Inflammatory macrophage treated with lipopolysaccharide for 4 hours (primary cell): ENCODE results near the gene ATP4A.

Source experiments
- DNase-seq: peaks from one replicate; pipeline ENCODE4 v3.0.0-alpha.2; 2020

ATP4A gene

DNA sequence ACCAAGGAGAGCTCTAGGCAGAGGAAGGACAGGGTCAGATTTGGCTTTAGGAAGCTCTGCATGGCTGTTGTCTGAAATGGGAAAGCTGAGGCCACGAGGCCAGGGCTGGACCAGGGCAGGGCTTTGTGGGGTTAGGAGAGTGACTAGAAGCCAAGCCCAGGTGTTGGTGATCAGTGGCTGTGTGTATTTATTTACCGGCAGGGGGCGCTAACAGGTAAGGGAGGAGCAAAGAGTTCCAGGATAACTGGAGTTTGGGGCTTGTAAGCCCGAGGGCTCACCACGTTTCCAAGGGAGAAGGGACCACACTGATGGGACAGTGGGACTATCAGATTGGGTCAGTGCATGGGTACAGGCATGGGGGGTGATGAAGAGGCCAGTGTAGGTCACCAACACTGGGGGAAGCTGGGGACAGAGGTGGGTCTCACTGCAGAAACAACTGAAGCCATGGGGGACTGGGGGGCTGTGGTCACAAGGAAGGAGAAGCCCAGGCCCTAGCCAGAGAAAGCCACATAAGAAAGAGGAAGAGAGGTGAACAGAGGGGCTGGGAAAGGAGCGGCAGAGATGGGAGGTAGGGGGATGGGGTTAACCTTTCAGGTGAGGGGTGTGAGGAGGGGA, 14.2 kb downstream of the ATP4A start:
- peak; percentile 65 for DNase-seq

DNA sequence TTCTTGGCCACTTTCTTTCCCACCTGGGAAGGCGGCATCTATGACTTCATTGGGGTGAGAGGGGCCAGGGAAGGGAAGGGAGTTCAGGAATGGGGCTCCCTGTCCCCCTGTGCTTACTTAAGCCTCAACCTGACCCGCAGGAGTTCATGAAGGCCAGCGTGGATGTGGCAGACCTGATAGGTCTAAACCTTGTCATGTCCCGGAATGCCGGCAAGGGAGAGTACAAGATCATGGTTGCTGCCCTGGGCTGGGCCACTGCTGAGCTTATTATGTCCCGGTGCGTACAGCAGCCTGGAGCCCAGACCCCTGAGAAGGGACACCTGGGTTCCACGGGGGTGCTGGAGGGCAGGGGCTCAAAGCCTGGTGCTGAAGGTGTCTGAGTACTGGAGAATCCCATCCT, 16.9 kb downstream of the ATP4A start:
- no peak for DNase-seq

DNA sequence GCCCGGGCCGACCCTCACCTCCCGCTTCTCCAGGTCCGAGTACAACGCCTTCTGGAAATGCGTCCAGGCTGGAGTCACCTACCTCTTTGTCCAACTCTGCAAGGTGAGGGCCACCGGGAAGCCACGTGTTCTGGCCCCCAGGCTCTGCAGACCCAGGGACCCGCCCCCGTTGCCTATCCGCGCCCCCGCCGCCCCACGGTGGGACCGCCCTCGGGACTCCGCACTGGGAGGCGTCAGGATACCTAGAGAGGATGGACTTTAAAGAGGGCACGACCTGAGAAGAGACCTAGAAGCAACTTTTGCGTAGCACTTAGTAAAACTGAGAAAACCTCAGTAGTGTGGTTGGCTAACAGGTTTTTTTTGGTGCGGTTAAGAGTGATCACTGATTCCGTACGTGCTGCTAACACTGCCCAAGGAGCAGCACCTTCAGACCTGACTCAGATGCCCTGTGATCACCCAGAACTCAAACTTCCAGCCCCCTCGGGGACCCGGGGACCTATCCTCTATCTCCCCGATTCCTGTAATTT, 17.5 kb downstream of the ATP4A start:
- no peak for DNase-seq

DNA sequence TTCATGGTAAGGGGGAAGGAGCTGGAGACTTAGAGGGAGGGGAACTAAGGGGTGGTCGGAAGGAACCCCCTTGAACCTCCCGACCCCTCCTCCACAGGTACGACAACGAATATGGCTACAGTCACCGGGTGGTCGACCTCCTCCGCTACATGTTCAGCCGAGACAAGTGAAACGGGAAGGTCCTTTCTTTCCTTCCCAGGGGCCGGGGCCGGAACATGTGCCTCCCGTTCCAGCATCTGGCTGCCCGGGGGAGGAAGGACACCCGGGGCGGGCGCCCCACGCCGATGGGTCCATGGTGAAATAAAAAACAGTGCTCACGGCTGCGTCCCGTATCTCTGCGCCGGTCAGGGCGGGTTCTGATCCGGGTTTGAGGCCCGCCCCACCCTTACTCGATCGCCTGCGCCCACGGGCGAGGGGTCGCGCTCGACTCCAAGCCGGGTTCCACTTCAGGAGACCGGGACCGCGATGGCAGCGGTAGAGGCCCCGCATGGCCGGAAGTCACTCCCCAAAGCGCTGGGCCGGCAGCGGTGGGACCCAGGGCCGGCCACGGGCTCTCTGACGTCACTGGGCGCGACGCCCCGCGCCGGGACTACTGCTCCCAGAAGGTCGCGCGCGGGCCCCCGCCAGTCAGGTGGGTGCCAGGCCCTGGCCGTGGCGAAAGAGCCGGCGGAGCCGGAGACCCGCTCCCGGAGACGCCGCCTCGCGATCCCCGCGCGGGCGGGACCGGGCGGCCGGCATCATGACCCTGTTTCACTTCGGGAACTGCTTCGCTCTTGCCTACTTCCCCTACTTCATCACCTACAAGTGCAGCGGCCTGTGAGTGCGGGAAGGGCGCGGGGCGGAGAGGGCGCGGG, 18.2 kb downstream of the ATP4A start, which contains the start of gene TMEM147:
Gene TMEM147 (plus strand): TSS at position 626 of the 854 bp plus-strand sequence. CDS start 114 bp downstream, at position 740.
- peak; percentile 85 for DNase-seq

DNA sequence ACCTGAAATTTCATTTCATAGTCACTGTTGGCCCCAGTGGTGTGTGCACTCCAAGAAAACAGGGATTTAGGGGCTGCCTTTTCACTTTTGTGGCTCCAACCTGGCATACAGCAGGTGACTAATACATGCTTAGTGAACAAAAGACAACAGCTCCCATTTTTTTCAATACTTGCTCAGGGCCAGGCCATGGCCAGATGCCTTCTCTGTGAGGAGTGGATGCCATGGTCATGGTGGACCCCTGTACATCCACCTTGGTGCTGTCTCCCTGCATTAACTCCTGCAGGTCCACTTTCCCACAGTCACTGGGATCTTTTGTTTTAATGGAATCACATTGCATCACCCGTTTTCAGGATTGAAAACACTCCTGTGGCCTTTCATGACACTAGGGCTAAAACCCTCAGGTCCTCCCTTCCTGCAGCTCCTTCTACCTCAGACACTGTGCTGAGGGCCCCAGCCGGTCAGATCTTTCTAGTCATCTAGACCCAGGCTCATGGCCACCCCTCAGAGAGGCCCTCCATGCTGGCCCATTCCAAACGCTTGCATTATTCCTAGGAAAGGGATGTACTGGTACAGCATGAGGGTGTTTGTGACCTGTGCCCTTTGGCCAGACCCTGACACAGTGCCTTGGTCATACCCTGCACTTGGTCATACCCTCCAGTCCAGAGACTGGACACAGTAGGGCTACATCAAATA, 19.2 kb downstream of the ATP4A start:
- DNase-seq: no peak

DNA sequence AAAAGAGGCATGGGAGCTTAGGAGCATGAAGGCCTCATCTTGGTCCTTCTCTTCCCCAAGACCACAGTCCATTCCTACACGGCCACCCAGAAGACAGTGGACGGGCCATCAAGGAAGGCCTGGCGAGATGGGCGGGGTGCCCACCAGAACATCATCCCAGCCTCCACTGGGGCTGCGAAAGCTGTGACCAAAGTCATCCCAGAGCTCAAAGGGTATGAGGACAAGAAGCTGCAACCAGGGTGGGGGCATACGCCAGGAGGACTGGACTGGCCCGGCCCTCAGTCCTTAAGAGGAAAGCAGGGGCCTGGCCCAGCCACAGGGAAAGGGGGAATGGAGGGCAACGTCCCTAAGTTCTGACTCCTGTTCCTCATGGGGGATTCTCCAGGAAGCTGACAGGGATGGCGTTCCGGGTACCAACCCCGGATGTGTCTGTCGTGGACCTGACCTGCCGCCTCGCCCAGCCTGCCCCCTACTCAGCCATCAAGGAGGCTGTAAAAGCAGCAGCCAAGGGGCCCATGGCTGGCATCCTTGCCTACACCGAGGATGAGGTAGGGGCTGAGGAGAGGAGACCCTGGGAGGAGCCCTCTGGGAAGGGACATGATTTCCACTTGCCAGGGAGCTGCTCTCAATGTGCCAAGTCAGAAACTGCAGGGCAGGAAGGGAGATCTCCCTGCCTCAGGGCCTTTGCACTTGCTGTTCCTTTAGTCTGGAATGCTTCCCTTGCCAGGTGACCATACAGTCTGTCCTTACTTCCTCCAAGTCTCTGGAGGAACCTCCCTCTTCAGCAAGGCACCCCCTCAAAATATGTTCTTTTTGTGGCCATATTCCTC, 20.0 kb downstream of the ATP4A start:
- no peak for DNase-seq

DNA sequence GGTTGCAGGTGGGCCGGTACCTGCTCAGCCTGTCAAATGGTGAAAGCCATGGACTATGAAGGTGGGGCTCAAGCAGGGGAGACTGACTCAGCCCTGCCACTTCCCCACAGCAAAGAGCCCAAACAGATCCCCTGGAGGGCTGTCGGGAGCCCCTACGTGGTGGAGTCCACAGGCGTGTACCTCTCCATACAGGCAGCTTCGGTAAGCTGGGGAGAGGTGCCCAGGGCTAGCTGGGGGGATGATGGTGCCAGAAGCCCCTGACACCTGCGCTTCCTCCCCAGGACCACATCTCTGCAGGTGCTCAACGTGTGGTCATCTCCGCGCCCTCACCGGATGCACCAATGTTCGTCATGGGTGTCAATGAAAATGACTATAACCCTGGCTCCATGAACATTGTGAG, 21.2 kb downstream of the ATP4A start:
- DNase-seq: no peak

DNA sequence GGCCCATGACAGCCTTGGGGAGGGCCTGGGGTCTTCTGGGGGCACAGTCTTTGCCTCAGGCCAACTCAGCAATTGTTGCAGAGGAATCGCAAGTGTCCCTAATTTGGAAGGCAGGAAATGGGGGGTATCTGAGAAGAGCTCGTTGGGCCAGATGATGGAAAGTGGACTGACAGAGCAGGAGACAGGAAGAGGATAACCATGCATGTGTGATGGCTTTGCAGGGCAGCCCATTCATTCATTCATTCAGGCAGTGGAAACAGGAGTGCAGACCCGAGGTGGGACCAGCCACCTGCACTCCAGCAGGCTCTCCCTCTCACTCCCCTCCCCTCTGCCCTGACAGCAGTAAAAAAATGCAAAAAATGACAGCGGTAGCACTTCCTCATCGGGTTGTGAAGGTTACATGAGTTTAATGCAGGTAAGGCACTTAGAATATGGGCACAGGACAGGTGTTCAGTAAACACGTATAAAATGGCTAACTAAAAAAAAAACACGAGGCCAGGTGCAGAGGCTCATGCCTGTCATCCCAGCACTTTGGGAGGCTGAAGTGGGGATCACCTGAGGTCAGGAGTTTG, 23.0 kb downstream of the ATP4A start:
- DNase-seq: no peak

DNA sequence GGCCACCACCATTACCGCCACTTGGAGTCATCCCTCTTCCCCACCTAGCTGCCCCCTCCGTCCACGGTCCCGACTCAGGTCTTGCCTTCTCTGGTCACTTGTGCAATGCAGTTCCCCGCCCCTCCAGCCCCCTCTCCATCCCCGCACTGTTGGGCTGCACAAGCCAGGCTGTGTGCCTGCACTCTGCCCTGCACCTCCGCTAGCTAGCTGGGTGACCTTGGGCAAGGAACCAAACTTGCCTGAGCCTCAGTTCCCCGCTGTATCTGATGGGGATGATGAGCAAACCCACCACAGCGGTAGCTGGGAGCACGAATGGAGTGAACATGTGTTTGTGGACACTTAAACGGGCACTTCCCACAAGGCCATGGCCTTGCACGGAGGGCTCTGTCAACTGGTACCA, 23.6 kb downstream of the ATP4A start:
- no peak for DNase-seq

DNA sequence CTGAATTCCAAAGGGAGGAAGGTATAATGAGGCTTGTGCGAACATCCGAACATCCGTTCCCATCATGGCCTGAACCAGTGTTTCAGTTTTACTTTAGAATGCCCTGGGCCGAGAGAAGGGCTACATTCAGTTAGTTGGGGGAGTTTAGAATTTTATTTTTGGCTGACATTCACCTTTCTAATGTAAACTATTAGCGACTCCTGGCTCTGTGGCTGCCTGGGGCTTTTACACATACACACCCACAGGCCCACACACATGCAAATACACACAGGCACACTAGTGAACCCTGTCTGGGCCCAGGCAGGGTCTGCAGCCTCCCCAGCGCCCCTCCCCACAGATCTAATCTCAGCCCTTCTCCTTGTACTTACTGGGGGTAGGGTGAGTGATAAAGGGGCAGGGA, 24.1 kb downstream of the ATP4A start:
- no peak for DNase-seq

DNA sequence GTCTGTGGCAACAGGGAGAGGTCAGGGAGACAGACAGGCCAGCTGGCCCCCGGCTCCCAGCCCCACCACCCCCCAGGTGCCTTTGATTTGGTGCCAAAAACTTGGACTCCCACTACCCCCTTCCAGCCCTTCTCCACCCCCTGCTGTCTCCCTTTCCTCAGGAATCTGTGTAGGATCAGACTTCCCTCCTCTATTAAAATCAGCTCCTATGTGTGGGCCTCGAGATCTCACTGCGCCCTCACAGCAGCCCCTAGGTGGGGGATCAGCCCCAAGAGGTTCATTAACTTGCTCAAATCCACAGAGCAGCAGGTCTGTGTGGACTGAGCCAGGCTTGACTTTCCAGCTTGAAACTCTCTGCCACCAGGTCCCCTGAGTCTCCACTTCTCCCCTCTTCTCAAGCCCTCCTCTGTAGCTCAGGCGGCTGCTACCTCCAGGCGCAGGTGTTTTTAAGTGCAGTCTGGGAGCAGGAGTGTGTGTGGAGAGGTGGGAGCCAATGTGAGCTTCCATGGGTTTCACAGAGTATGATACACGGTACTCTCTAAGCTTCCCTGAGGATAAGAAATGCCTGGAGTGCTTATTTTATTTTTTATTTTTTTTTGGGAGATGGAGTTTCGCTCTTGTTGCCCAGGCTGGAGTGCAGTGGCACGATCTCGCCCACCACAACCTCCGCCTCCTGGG, 28.5 kb downstream of the ATP4A start:
- DNase-seq: no peak

DNA sequence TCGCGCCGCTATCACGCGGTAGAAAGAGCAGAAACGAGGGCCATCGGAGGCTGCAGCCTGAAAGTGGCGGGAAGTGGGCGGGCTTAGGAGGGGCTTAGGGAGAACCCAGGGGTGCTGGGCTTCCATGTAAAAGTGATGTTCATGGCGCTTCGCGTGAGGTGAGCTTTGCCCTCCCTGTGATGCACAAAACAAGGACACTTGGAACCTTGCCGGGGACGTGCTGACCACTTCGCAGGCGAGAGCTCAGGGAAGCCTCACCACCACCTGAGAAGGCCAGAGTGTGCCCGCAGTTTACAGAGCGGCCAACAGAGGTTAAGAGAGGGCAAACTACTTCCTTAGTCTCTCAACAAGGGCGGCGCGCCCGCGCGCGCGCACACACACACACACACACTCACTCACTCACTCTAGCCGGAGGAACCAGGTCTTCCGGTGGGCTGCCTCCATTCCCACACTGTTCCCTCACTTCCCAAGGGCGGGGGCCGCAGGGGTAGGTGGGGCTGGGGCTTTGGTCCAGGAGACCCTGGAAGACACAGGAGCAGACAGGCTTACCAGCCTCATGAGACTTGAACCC, 29.6 kb downstream of the ATP4A start:
- peak; percentile 19 for DNase-seq

DNA sequence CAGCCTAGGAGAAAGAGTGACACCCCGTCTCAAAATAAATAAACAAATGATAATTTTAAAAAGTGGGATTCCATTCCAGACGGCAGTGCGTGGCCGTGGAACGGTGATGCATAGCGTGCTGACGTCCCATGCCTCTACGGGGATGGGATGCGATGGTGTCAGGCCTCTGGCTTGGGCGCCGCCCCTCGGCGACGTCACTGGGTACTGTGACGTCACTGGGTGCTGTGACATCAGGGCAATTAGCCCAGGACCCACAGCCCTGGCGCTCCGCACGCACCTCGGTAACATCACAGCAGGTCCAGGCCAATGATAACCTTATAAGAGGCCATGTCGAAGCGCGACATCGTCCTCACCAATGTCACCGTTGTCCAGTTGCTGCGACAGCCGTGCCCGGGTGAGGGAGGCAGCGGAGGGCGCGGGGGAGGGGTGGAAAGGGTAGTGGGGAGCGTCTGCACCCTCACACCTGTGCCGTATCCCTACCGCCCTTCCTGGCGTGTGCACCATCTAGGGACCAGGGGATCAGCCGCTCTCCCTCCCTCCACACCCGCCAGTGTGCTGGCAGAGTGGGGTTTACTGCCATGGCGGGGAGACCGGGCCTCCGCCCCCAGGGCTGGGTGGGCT, 30.1 kb downstream of the ATP4A start, which contains the start of gene GAPDHS:
Gene GAPDHS (plus strand): TSS at position 256 of the 621 bp plus-strand sequence. CDS start 72 bp downstream, at position 328.
- no peak for DNase-seq

DNA sequence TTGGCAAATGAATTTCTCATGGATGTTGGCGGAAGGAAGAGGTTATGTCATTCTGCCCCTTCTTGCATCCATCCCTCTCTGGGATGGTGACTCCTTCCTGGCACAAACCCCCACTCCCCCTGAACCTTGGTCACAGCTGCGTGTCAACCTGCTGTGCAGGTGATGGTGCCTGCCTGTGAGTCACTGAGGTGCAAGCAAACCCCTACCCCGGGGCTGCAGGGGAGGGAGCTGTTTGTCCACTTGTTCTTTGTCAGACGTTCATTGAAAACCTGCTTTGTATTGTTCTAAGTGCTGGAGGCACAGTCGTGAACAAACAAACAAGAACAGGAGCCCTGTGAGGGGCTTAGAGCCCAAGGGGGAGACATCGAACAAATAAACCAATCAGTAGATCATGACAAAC, 32.2 kb downstream of the ATP4A start:
- no peak for DNase-seq

DNA sequence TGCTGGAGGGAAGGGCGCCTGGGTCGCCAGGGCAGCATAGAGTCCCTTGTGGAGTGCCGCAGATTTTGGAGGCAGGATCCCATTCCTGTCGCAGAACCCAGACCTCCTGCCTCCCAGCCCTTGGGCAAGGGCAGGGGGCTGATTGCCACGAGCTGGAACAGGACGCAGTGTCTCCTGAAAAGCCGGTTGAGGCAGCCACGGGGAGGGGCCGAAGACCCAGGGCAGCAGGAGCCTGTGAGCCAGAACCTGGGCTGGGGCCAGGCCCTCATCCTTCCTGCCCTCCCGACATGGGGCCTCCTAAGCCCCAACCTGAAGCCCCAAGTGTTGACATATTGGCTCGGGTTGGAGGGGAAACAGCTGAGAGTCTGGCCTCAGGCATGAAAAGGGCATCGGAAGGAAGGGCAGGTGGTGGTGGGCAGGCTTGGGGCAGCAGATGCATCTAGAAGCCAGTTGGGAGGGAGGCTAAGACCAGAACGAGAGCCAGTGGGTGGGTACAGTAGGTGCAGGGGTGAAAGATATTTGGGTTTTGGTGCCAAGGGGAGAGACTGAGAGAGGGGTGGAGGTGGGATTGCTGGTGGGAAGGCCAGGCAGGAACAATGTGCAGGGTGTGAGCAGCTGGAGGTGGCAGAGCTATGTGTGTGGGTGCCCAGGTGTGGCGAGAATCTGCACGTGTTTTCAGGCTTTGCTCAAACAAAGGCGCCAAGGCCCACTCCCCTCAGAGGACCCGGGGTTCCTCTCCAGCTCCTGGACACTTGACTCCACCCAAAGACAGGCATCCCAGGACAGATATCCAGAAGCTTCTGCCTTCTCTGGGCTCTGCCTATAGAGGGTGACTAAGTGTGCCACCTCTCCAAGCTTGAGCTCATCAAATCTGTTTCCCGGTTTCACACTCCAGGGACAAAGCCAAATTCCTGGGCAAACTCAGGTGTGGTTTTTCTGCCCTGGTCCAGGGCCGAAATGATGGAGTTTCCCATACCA, 33.9 kb downstream of the ATP4A start:
- DNase-seq: no peak

DNA sequence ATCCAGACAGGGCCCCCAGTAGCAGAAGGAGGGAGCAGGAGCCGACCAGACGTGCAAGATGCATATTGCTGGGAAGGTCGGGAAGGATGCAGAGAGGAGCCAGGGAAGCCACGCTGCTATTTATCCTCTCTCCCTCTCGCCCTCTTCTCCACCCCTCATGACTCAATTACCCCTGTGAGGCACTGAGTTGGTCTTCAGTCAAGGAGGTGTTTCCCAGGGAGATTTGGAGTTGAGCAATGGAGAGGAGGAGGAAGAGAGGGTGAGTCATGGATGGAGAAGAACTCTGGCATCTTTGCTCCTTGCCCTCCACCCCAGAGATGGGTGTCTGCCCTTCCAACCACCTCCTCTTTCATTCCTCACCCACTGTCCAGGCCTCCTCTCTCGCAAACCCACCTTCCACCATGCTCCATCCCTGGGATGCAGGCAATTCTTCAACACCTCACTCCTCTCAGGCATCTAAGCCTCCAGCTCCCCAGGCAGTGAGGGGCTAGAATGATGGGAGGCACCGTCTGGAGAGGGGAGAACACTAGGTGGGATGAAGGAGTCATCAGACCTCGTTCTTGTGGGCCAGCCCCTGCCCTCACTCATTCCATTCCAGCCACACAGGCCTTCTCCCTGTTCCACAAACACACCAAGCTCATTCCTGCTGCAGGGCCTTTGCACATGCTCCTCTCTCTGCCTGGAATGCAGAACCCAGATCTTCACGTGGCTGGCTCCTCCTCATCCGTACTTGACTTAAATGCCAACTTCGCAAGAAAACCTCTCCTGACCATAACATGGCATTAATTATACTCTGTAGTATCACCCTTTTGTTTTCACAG, 35.0 kb downstream of the ATP4A start, which contains the start of gene SBSN:
Gene SBSN (minus strand): TSS at position 94 of the 821 bp plus-strand sequence. CDS start 30 bp downstream, at position 64.
- DNase-seq: peak; percentile 51

DNA sequence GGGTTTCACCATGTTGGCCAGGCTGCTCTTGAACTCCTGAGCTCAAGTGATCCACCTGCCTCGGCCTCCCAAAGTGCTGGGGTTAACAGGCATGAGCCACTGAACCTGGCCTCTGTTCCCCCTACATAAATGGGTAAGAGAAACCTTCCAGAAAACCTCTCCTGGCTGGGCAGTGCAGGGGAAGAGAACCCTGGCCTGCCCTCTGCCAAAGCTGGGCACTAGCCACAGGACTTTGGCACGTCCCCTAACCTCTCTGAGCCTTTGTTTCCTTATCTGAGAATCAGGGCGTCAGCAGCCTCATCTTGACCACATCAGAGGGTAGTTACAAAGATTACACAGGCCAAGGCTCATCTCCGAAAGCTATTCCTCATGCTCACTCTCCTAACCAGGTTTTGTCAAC, 37.6 kb downstream of the ATP4A start:
- DNase-seq: no peak

DNA sequence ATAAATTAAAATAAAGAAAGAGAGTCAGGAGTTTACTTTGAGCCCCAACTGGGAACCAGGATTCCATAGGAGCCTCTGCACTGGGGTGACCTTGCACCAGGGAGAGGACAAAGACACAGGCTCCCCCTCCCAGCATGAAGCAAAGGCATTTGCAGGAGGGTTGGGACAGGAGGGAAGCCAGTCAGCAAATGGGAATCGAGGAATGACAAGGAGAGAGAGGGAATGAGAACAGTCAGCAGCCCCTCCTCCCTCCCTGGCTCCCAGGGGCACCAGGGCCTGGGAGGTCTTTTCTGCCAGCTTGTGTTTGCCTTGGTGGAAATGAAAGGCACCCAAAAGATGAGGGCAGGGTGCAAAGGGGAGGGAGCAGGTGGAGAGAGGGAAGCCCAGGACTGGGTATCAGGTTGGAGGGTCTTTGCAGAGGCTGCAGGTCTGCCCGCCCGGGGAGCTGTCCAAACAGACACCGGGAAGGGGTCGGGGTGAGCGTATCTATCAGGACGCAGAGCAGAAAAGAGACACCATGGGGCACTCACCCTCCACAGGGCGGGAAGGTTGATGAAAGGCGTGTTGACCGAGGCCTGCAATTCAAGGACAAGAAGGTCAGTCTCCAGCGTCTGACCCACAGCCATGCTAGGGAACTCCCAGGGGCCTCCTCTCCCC, 39.1 kb downstream of the ATP4A start:
- no peak for DNase-seq
